H4 (cell line): ENCODE results near the gene FRMPD3. TPM values are rescaled to one million over a fixed set of nuclear protein-coding genes. Genes with fewer than 3 reads are reported as not detected.
"Not testable (repeated sequence)": the region's sequence is repeated elsewhere in the genome, so short reads cannot be mapped to it uniquely, and the experiment has no call there.

Source experiments
- DNase-seq: peaks from one replicate; pipeline ENCODE4 v3.0.0-alpha.2; 2015; ENCODE audit warnings: low spot score
- total RNA-seq: library from RNA; depleted of rRNA; stranded (reverse); fragments of >200 nt; shearing (Covaris generic); gene quantifications from 2 replicates; pipeline ENCODE4 v1.2.3, GENCODE V29; 2014; rRNA removed

FRMPD3 gene
- total RNA-seq, result 0.02 TPM in 1 of 2 replicates, not detected in the other

DNA sequence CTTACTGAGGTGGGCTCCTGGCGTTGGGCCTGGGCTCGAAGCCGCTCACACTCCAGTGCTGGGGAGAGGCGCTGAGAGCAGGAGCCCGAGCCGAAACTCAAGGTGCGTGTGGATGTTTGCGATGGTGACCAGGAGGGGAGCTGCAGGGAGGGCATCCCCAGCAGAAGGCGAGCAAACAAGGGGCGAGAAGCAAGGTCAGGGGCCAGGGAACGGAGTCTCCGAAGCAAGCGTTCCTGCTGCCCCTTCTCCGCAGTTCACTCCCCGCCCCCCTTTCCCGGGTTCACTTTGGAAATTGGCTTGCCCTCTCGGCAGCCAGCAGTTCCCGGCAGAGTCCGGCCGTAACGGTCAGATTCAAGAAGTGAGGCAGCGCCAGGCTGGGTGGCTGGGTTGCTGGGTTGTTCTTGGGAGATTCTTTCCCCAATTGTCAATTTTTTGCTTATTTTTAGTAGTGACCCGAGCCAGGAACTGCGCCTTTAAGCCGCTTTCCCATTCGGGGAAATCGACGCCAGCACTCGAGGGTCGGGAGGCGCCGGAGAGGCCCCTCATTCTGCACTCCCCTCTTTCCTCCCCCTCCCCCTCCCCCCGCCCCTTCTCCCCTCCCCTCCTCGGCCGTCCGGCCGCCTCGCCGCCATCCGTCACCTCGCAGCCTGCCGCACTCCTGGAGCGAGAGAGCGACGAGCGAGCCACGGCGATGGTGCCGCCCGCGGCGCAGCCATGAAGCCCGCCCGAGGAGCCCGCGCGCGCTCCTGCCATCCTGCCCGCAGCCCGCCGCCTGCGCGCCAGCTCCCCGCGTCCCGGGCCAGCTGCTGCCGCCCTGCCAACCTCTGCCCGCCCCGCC lies at the start of gene FRMPD3:
Gene FRMPD3, plus strand, starts transcription at position 655 of the 838 bp plus-strand sequence. CDS start 76,937 bp downstream, outside the sequence.
- DNase-seq, result no peak

DNA sequence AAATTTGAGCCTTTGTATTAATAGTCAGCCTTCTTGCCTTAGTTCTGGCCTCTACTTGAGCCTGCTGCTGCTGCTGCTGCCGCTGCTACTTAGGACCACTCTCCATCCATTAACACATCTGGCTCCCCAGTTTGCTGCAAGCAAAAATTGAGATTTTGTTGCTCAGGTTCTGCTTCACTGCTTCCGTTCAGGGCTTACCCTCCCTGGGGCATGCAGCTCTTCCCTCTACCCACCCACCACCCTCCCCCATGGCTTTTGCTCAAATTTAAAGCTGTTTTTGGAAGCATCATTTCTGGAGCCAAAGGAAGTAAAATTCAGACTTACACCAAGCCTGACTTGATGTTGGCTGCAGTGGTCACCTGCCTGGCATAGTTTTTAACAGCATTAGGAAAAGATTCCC lies 28.9 kb upstream of the FRMPD3 start:
- DNase-seq, result no peak

DNA sequence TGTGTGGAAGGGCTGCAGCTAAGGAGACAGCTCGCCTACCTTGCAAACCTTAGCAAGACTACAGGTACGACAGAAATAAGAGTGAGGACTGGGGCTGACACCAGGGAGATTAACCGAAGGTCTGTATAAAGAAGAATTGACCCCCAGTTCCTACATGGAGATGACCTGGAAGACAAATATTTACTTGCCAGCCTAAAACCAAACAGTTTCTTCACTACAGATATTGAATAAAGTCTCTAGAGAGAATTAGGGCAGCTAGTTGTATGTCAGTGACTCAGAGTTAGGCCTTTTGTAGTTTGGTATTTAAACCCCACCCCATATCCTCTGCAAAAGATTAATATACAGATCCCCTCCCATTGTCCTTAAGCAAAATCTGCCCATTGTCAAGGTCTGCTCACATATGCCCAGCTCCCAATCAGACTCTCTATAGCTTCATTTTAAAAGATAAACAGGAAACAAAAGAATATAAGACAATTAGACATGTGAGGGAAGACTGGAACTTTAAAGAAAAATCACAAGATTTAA lies 28.1 kb upstream of the FRMPD3 start:
- DNase-seq, result no peak

DNA sequence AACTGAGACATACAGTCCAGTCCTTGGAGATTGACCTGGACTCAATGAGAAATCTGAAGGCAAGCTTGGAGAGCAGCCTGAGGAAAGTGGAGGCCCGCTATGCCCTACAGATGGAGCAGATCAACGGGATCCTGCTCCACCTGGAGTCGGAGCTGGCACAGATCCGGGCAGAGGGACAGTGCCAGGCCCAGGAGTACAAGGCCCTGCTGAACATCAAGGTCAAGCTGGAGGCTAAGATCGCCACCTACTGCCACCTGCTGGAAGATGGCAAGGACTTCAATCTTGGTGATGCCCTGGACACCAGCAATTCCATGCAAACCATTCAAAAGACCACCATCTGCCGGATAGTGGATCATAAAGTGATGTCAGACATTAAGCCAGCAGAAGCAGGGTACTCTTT lies 20.4 kb upstream of the FRMPD3 start:
- peak; percentile 25 for DNase-seq

DNA sequence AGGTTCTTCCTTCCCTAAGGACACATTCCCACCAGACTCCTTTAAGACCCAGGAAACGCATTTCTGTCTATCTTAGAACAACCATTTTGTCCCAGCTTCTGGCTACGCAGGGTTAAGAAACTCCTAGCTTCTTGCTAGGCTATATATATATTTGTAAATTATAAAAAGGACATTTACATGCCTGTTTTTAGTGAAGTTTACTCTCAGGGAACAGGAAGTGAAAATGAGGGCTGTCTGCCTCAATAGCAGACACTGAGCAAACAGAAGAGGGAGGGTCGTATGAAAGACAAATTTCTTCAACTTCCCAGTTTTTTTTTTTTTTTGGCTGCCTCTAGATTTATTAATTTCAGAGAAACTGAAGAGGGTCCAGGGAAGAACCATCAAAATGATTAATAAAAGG lies 9.3 kb upstream of the FRMPD3 start:
- no peak for DNase-seq

DNA sequence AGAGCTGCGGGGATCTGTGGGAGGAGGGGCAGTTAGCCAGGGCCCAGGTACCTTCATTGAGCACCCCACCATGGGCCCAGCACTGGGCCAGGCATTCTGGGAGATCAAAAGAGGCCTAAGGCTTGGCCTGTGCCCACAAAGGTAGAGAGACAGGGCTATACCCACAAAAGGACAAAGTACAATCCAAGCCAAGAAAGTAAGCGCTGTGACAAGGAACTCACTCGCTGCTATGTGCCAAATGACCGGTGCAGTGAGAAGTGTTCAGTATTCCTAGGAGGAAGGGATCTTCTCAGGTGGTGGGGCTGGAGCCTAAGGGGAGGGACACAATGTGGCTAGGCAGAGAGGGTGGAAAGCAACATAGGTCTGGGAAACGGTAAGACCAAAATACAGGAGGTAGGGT lies 8.8 kb upstream of the FRMPD3 start:
- no peak for DNase-seq

DNA sequence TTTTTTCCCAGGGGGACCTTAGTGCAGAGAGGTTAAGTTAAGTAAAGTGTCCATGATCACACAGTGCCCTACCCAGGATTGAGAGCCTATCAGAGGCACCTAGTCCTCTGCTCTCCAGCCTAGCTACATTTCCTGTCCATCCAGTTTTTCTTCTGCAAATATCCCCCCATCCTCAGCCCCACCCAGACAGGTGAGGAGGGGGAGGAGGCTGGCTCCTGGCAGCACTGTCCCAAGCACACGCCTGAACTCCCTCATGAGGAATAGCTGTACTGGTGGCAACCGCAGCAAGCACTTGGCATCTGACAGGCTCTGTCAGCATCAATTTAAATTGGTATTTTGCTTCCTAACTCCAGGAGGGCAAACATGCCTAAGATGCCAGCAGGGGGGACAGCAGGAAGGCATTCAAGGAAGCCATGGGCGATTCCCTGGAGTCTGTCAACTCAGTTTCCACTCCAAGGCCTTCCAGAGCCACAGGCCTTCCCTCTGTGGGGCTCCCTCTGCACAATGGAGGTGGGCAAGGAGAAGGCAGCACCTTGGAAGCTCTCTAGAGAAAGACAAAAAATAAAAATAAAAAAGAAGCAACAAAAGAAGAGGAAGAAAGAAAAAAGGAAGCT lies 6.4 kb upstream of the FRMPD3 start:
- DNase-seq, result no peak

DNA sequence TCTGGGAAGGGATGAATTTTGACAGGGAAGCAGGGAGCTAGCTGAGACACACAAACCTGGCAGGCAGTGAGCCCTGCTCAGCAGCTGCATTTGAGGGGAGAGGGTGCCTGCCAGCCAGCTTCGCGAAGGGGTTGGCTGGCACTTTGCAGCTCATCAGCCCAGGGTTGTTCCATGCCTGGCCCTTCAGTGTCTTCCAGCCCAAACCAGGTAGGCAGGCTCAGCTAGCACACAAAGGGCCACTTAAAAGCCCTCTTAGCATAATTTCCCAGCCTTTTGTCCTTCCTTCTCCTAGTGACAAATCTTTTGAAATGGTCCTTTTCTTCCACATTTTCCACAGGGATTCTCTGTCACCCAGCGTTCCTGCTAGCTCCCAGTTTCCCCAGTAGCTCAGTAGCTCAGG lies 4.3 kb upstream of the FRMPD3 start:
- no peak for DNase-seq

DNA sequence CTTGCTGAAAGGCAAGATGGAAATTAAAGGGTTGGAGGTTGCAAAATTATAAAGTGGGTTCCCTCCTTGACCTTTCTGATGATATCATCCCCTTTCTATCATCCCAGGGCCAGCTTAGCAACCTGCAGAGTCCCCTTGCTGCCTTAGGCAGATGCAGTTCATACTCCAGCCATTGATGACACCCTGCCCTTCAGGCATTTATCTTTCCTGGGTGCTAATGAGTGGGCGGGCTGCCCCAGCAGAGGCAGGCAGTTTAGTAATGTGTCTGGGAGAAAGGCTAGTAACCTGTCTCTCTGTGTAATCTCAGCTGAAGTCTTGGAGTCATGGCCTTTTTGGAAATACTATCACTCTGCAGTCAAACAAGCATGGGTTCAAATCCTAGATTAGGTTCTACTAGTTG lies 3.8 kb upstream of the FRMPD3 start:
- no peak for DNase-seq

DNA sequence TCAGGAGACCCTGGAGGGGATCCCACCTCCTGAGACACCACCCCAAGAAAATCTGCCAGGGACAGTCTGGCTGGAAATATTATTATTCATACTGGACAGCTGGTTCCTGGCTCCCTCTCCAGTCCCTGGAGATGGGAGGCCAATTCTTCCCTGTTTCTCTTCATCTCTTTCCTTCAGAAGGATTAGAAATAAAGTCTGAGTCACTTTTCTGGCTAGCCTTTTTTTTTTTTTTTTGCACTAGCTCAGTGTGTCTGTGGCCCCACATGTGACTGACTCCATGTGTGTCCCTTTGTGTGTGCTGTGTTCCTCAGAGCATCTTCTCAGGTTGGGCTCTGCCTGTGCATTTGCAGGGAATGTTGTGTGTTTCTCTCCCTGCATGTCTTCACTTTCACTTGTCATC lies 1.8 kb upstream of the FRMPD3 start:
- DNase-seq, result no peak

DNA sequence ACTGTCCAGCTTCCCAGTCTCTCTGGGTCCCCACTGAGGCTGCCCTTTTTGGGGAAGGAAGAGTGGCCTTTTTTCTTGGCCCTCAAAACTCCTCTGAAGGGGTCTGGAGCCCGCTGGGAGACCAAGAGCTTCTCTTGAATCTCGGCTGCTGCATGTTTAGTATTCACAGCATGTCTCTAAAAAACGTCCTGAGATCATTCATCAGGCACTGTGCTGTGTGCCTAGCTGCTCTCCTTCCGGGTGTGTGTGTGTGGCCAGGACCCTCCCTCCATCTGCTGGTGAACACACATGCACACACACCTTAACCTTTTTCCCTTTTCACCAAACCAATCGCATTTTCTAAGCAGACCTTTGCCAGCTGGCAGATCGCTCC lies 841 bp upstream of the FRMPD3 start:
- DNase-seq, result no peak

DNA sequence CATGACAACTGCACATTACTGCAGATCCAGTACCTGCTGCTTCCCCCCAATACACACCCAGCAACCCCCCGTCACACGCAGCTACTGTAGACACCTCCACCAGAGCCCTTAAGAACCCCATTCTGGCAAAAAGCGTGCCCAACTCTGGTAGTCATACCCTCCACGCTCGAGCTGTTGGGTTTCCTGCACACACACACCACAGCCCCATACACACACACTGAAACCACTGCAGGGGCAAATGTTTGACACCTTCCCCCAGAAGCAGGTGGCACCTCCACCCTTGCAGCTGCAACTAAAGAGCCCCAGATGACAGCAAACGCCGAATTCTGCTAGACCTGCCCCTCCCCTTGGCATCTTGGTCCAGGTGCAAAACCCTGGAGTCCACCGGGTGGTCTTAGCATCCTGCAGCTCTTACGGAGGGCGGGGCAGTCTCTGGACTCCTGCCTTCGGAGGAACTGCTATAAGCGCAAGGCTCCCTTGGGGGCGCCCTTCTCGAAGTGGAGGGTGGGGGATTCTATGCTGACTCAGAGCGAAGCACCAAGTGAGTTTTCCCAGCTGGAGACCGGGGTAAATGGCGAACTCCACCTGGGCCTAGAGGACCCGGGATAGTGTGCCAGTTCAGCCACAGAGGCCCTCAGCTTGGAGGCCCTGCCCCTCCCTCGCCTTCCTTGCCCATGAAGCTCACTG lies 1.5 kb downstream of the FRMPD3 start:
- no peak for DNase-seq

DNA sequence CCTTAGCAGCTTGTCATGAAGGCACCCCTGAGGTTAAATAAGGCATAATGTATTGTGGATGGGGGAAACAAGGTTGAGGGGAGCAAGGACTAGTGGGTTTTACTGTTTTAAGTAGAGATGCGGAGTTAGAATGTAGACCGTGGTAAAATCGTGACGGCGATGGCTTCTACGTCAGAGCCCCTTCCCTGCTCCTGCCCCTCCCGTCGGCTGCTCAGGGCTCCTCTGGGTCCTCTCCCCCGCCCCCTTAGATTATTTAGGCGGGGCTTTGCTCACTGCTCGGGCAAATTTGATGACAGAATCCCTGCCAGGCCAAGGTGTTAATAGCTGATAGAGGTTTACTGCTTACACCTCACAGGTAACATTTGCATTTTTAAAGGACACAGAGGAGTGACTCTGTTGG lies 2.3 kb downstream of the FRMPD3 start:
- no peak for DNase-seq

DNA sequence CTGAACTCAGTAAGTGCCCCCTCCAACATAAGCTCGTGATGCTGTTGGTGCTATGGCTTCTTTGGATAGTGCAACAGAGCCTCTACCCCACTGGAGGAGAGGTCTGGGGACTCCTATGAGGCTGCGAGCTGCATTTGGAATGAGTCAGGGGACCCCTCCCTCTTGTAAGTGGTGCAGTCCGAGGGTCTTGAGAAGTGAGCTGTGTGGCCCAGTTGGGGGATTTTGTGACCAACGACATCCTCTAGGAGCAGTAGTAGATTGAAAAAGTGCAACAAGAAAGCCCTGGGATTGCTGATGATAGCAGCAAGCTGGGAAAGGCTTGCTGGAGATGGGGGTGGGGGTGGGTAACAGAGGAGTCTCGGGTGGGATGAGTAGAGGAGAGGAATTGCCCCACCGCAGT lies 3.1 kb downstream of the FRMPD3 start:
- no peak for DNase-seq

DNA sequence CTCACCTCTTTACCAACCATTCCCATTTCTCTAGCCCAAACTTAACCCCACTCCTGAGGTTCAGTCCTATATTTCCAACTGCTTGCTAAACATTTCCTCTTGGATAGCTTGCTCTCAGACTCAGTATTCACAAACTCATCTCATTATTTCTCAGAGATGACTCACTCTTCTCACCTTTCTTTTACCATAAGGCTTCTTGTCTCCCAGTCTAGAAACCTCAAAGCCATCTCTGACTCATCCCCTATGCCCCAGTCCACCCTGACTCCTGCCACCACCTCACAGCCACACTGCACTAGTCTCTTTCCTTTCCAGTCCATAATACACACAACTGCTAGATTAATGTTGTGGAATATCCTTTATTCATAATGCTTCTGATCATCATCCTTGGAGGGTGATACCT lies 4.8 kb downstream of the FRMPD3 start:
- DNase-seq, result peak; percentile 24

DNA sequence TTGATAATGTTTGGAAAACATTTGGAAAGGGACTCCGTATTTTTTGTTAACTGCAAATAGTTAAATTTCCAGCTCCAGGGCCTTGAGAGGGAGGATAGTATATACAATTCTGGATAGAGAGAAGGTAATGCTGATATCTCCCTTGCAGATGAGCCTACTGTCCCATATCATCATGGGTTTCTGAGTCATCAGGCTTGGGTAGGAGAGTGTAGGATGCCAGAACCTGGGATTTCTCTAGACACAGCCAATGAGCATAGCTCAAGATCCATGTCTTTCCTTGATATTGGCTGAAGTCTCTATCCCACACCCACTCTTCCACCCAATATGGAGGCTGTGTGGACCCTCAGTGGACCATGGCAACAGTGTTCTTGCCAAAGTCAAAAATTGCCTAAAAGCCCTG lies 7.8 kb downstream of the FRMPD3 start:
- no peak for DNase-seq

DNA sequence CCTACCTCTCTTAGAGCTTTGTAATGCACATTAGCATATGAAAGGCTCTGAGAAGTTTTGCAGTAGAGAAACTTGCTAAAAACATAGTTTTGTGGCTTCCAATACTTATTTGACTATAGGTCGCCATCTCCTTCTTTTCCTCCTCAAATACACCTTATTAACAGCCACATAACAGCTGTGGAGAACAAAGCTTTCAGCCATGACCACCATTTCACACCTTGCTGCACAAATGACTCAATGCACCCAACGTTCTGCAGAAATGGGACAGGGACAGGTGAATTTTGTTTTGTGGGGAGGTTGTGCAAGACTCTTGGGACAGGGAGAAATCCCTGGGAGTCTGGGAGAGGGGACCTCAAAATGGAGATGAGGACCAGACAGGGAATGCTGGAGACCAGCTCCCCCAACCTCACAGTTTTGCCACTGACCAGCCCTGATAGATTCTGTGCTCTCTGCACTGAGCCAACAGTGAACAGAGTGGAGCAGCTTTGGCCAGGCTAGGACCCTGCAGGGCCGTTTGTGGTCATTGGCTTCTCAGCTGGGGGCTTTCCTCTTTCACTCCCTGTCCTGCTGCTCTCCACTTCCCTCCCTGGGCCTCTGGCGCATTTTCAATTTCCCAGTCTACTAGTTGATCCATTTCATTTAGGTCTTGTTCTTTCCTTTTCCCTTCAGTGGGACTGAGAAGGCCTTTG lies 16.6 kb downstream of the FRMPD3 start:
- no peak for DNase-seq

DNA sequence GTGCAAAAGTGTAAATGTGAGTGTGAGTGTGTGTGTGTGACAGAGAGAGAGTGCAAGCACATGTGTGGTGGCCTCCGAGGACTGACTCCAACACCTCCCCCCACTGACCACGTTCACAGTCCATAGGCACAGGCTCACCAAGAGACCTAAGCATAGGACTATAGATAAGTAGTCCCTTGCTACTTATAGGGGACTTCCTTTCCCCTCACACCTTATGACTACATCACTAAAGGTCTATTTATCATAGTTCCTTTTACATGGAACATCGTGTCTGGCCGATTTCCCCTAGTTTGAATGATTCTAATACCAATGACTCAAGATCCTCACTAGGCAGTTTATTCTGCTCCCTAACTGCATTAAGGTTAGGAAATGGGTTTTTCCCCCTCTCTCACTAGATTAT lies 17.8 kb downstream of the FRMPD3 start:
- DNase-seq, result no peak

DNA sequence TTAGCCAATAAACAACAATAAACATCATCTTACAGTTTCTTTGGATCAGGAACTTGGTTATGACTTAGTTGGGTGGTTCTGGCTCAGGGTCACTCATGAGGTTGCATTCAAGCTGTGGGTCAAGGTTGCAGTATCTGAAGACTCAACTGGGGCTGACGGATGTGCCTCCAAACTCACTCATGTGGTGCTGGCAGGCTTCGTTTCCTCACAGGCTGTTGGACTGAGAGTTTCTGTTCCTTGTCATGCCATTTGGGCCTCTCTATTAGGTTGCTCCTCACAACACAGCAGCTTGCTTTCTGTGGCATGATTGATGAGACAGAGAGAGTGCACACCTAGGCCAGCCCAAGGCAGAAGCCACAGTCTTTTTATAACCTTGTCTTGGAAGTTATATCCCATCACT lies 20.7 kb downstream of the FRMPD3 start:
- no peak for DNase-seq

DNA sequence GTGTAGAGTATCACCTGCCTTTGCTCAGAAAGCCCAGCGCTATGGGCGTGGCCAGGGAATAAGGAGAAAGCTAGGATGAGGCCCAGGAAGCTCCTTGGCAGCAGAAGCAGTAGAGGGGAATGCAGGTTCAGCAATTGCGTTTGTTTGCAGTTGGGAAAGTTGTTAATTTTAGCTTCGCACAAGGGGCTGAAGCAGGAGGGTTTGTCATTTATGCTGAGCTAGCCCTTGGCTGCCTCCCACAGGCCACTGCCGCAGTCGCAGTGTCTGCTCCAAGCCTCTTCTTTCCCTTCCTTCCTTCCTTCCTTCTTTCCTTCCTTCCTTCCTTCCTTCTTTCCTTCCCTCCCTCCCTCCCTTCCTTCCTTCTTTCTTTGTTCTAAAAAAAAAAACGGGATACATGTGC lies 21.5 kb downstream of the FRMPD3 start:
- no peak for DNase-seq

DNA sequence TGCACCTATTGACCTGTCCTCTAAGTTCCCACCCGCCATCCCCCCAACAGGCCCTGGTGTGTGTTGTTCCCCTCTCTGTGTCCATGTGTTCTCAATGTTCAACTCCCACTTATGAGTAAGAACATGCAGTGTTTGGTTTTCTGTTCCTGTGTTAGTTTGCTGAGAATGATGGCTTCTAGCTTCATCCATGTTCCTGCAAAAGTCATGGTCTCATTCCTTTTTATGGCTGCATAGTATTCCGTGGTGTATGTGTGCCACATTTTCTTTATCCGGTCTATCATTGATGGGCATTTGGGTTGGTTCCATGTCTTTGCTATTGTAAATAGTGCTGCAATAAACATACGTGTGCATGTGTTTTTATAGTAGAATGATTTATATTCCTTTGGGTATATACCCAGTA lies 22.0 kb downstream of the FRMPD3 start:
- not testable (repeated sequence) for DNase-seq

DNA sequence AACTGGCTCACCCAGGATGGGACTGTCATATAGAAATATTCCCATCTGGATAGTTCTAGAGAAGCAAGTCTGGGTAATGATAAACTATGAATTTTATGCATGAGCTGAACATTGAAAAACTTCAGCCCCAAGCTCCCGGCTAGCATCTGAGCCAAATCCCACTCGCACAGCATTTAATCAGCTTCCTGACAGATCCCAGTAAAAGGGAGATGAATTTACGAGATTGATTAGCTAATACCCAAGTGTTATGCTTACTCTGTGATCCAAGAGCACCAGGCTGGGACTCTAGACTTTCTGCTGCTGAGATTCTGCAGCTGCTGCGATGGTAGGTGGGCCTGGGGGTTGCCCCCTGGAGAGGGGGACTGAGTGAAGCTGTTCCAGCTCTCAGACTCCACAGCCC lies 28.0 kb downstream of the FRMPD3 start:
- DNase-seq, result no peak
